Fibroblast of skin of left quadriceps (primary cell): ENCODE data around the gene ASCC1.
"Not testable (repeated sequence)": the region's sequence is repeated elsewhere in the genome, so short reads cannot be mapped to it uniquely, and the experiment has no call there.

ENCODE experiments used
- DNase-seq, 2 experiments: peaks; one replicate each; pipeline ENCODE4 v3.0.0-alpha.2; 2013; ENCODE audit warnings: low read depth in 2 of 2

The ASCC1 gene

GRCh38 chr10:72124989-72125388 lies 91.1 kb downstream of the ASCC1 start:
- DNase-seq = peak in 1 of 2 experiments; percentile 11

- no peak for DNase-seq
These were observed 91.7 kb downstream of the ASCC1 start for GRCh38 chr10:72124381-72124780.

- no peak for DNase-seq
These were observed 92.5 kb downstream of the ASCC1 start for GRCh38 chr10:72123616-72124015.

- DNase-seq = no peak
These were observed 93.9 kb downstream of the ASCC1 start for GRCh38 chr10:72122221-72122620.

- DNase-seq = no peak
These were observed 94.7 kb downstream of the ASCC1 start for GRCh38 chr10:72121389-72121788.

GRCh38 chr10:72116372-72116771 lies 99.7 kb downstream of the ASCC1 start:
- DNase-seq = no peak

GRCh38 chr10:72114706-72115450 lies 101.2 kb downstream of the ASCC1 start:
- DNase-seq = no peak

GRCh38 chr10:72110673-72111401 lies 105.2 kb downstream of the ASCC1 start:
- no peak for DNase-seq

GRCh38 chr10:72109636-72110157 lies 106.4 kb downstream of the ASCC1 start:
- DNase-seq = no peak

- no peak for DNase-seq
These were observed 107.0 kb downstream of the ASCC1 start for GRCh38 chr10:72108830-72109635.

GRCh38 chr10:72108004-72108370 lies 108.1 kb downstream of the ASCC1 start:
- DNase-seq = not testable (repeated sequence)

- no peak for DNase-seq
These were observed 108.6 kb downstream of the ASCC1 start for GRCh38 chr10:72107325-72108003.

- no peak for DNase-seq
These were observed 109.2 kb downstream of the ASCC1 start for GRCh38 chr10:72106896-72107295.

GRCh38 chr10:72106154-72106849 lies 109.8 kb downstream of the ASCC1 start:
- no peak for DNase-seq

- DNase-seq = no peak
These were observed 110.4 kb downstream of the ASCC1 start for GRCh38 chr10:72105710-72106109.

- DNase-seq = no peak
These were observed 111.0 kb downstream of the ASCC1 start for GRCh38 chr10:72105098-72105475.

- no peak for DNase-seq
These were observed 111.5 kb downstream of the ASCC1 start for GRCh38 chr10:72104472-72105097.

GRCh38 chr10:72099600-72099921 lies 116.5 kb downstream of the ASCC1 start:
- no peak for DNase-seq

- DNase-seq = no peak
These were observed 117.1 kb downstream of the ASCC1 start for GRCh38 chr10:72098836-72099599.

- no peak for DNase-seq
These were observed 117.7 kb downstream of the ASCC1 start for GRCh38 chr10:72098301-72098835.
